Retinal pigment epithelial cell (primary cell): ENCODE data around the gene EMP2.

Experiments
- DNase-seq: peaks from one replicate; pipeline ENCODE4 v3.0.0-alpha.2; 2010; ENCODE audit warnings: low read depth
- H3K4me3 ChIP-seq: 2 replicates; pipeline ENCODE4 v1.5.1; 2011; ENCODE audit warnings: mild to moderate bottlenecking, low read length, control low read depth, moderate library complexity
- CTCF ChIP-seq: conservative IDR thresholded peaks from 2 replicates; pipeline ENCODE4 v1.5.1; 2011; ENCODE audit warnings: low read depth, low read length, control low read depth, inconsistent platforms

The EMP2 gene

GRCh38 chr16:10558746-10559641 is 21.4 kb downstream of the EMP2 start:
- TF ChIP-seq CTCF: no peak
- H3K4me3 ChIP-seq: no peak overlapping the region
- DNase-seq: no peak

- no peak for DNase-seq
- H3K4me3 ChIP-seq: no peak overlapping the region
- TF ChIP-seq CTCF: no peak
Observed at GRCh38 chr16:10558305-10558704, 22.1 kb downstream of the EMP2 start.

- no peak overlapping the region for H3K4me3 ChIP-seq
- no peak for TF ChIP-seq CTCF
- no peak for DNase-seq
Observed at GRCh38 chr16:10557750-10558149, 22.6 kb downstream of the EMP2 start.

- DNase-seq: no peak
- H3K4me3 ChIP-seq: no peak overlapping the region
- no peak for TF ChIP-seq CTCF
Observed at GRCh38 chr16:10556236-10556635, 24.2 kb downstream of the EMP2 start.

- TF ChIP-seq CTCF: no peak
- DNase-seq: no peak
- H3K4me3 ChIP-seq: no peak overlapping the region
Observed at GRCh38 chr16:10554569-10554968, 25.8 kb downstream of the EMP2 start.

- H3K4me3 ChIP-seq: no peak overlapping the region
- TF ChIP-seq CTCF: no peak
- DNase-seq: no peak
Observed at GRCh38 chr16:10552998-10553491, 27.4 kb downstream of the EMP2 start.

- no peak for DNase-seq
- no peak for TF ChIP-seq CTCF
- no peak overlapping the region for H3K4me3 ChIP-seq
Observed at GRCh38 chr16:10552281-10552680, 28.1 kb downstream of the EMP2 start.
